ENCODE data around the gene ZSCAN21.

Gene ZSCAN21

GRCh38 chr7:100019908-100020307 lies 29.7 kb upstream of the ZSCAN21 start:
- no peak overlapping the region for H3K27ac ChIP-seq
- TF ChIP-seq CTCF (conservative IDR thresholded peaks at IDR 0.05) (no peak), ZFX (IDR thresholded peaks at IDR 0.05) (no peak)

GRCh38 chr7:100021297-100021696 lies 28.3 kb upstream of the ZSCAN21 start:
- no peak overlapping the region for H3K27ac ChIP-seq
- TF ChIP-seq CTCF (conservative IDR thresholded peaks at IDR 0.05), result no peak

GRCh38 chr7:100022621-100023020 lies 27.0 kb upstream of the ZSCAN21 start:
- TF ChIP-seq ZFX (IDR thresholded peaks at IDR 0.05), result no peak
- no peak for TF ChIP-seq CTCF (conservative IDR thresholded peaks at IDR 0.05)
- H3K27ac ChIP-seq, result peak overlapping the region; percentile 0; the same call in 1 of the 2 replicates

GRCh38 chr7:100023526-100023925 lies 26.0 kb upstream of the ZSCAN21 start:
- TF ChIP-seq ZFX (IDR thresholded peaks at IDR 0.05) (no peak), CTCF (conservative IDR thresholded peaks at IDR 0.05) (no peak)
- no peak overlapping the region for H3K27ac ChIP-seq

- no peak for TF ChIP-seq ZFX (IDR thresholded peaks at IDR 0.05)
- TF ChIP-seq CTCF (conservative IDR thresholded peaks at IDR 0.05), result no peak
- H3K27ac ChIP-seq, result no peak overlapping the region
Observed at GRCh38 chr7:100024020-100024619, 25.5 kb upstream of the ZSCAN21 start.

- H3K27ac ChIP-seq, result no peak overlapping the region
- no peak for TF ChIP-seq CTCF (conservative IDR thresholded peaks at IDR 0.05)
- TF ChIP-seq ZFX (IDR thresholded peaks at IDR 0.05), result no peak
Observed at GRCh38 chr7:100027197-100027596, 22.4 kb upstream of the ZSCAN21 start.

GRCh38 chr7:100029596-100029995 lies 20.0 kb upstream of the ZSCAN21 start:
- TF ChIP-seq CTCF (conservative IDR thresholded peaks at IDR 0.05), result no peak
- no peak for TF ChIP-seq ZFX (IDR thresholded peaks at IDR 0.05)
- no peak overlapping the region for H3K27ac ChIP-seq
